ENCODE data around the gene PRPH. TPM values are rescaled to one million over a fixed set of nuclear protein-coding genes. Genes with fewer than 3 reads are reported as not detected.

The PRPH gene
- total RNA-seq, 1 donor from 2014 or later = not detected

DNA sequence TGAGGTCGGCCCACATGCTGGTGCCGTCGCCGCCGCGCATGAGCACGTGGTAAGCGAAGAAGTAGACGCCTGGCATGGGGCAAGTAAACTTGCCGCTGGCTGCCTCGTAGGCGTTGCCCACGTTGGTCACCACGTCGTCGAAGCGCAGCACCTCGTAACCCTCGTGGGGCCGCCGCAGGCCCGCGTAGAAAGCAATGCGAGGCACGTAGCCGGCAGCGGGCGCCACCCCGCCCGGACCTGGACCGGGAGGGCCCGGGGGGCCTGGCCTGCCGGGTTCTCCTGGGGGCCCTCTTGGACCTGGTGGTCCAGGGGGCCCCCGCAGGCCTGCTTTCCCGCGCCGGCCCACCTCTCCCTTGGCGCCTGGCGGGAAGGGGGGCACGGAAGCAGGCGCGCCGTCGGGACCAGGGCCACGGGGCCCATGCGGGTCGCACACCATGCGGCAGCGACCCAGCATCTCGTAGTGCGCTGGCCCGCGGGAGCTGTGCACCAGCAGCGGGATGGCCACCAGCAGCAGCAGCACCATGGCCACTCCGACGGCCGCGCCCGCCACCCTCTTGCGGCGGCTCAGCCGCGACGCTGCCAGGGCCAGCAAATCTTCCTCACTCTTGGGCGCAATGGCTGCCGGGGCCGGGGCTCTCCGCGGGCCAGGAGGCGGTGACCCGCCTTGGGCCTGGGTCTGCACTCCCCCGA is 41.2 kb downstream of the PRPH start:
- H3K4me3 ChIP-seq = no peak overlapping the region
- H3K4me1 ChIP-seq = peaks cover 17% of the 10 kb centered on the region
- H3K36me3 ChIP-seq = no peaks in the 10 kb centered on the region
- H3K27ac ChIP-seq = no peak overlapping the region
- H3K27me3 ChIP-seq = peaks cover 68% of the 10 kb centered on the region
- H3K9me3 ChIP-seq = no peaks in the 10 kb centered on the region
- no peak for DNase-seq
- TF ChIP-seq CTCF (IDR thresholded peaks at IDR 0.05) = no peak
- intact Hi-C loops (cut with DNase I) = no loop called here
- ATAC-seq = no peak

DNA sequence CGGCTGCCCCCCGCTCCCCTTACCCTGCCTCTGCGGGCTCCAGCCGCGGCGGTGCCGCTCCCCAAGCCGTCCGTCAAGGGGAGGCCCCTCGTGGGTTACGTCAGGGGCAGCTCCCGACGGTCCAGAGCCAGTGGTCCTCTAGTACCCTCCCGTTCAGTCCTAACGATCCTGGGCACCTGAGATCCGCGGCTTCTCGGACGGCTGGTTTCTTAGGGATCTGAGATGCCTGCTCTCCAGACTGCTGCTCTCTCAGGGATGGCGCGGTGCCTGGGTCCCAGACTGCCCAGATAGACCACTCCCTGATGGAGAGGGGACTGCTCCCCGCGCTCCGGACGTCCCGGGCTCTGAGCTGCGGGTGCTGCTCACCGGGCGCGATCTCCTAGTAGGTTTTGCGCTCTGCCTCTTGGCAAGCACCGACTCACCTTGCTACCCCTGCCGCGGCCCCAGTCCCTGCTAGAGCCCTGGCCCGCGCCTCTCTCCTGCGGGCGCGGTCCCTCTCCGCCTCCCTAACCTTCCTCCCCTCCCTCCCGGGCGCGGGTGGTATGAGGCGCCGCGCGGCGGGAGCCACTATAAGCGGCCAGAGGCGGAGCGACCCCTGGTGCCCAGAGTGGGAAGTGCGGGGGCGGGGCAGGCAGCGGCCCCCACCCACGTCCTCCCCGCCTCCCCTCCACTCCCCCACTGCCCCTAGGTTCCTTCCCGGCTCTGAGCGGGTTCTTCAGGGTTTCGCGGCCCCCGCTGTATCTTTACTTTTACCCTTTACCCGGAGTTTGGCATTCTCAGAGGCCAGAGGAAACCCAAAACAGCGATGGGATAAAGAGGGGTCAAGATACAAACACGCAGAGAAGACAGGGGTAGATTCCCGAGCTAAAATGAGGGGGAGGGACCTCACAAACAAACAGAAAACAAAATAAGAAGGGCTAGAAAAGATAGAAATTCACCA is 42.0 kb downstream of the PRPH start, which contains the start of gene C1QL4:
TSS of gene C1QL4 (minus strand) at position 544 of the 940 bp plus-strand sequence. CDS start 711 bp downstream, outside the sequence.
- intact Hi-C loops (cut with DNase I) = no loop called here
- peak; percentile 94 for ATAC-seq
- TF ChIP-seq CTCF (IDR thresholded peaks at IDR 0.05) = peak; percentile 97
- peaks cover 17% of the 10 kb centered on the region for H3K4me1 ChIP-seq
- no peaks in the 10 kb centered on the region for H3K9me3 ChIP-seq
- peak; percentile 91 for DNase-seq
- H3K4me3 ChIP-seq = peak within 1 kb of the TSS; percentile 28
- no peak within 1 kb of the TSS for H3K27ac ChIP-seq
- H3K36me3 ChIP-seq = no peaks in the 10 kb centered on the region
- H3K27me3 ChIP-seq = peaks cover 68% of the 10 kb centered on the region

DNA sequence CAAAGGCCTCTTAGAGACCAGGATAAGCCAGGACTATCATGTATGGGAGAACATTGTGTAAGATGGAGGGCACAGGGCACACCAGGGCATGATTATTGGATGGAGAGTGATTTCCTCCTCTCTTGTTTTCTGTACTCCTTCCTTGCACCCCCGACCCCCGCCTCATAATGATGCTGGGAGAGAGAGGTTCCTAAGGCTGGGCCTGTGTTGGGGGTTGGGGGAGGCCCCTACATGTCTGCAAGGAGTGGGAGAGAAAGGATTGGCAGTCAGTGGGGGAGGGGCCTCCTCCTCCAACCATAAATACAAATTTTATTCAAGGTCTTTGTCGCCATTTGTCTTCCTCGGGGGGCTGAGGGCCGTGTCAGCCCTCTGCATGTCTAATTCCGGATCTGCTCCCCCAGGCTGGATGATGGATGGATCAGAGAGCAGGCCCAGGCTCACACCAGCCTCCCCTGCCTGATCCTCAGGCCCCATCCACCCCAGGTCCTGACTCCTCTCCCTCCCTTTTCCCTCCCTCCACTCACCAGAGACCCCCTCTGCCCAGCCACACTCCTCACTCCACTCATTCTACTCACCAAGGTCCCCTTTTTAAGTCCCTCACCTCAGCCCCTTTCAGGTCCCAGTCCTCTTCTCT is 44.0 kb downstream of the PRPH start:
- DNase-seq (peak; percentile 40), ATAC-seq (no peak)
- no peak overlapping the region for H3K27ac ChIP-seq
- H3K4me3 ChIP-seq = no peak overlapping the region
- peaks cover 27% of the 10 kb centered on the region for H3K4me1 ChIP-seq
- H3K27me3 ChIP-seq = peaks cover 67% of the 10 kb centered on the region
- intact Hi-C loops (cut with DNase I) = no loop called here
- no peaks in the 10 kb centered on the region for H3K9me3 ChIP-seq
- no peak for TF ChIP-seq CTCF (IDR thresholded peaks at IDR 0.05)
- no peaks in the 10 kb centered on the region for H3K36me3 ChIP-seq

DNA sequence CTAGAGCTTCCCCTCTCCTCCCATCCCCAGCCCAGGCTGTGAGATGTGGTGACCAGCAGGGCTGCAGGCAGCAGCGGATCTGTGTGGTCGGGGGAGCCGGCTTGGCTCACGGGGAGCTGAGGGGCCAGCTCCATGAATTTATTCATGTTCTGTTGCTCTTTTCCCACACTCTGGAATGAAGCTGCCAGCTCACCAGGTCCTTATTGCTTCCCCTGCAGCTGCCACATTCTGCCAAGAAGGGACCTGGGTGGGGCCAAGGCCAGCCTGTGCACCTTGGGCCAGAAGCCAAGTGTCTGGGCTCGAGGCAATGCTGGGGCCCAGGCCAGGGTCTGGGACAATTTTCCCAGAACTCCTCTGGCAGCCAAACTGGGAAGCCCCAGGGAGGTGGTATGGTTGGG is 44.5 kb downstream of the PRPH start:
- Histone ChIP-seq H3K4me1 (peaks cover 27% of the 10 kb centered on the region), H3K4me3 (no peak overlapping the region), H3K9me3 (no peaks in the 10 kb centered on the region), H3K36me3 (no peaks in the 10 kb centered on the region), H3K27me3 (peaks cover 67% of the 10 kb centered on the region), H3K27ac (no peak overlapping the region)
- ATAC-seq (no peak), DNase-seq (peak; percentile 56)
- intact Hi-C loops (cut with DNase I) = no loop called here
- TF ChIP-seq CTCF (IDR thresholded peaks at IDR 0.05) = no peak

DNA sequence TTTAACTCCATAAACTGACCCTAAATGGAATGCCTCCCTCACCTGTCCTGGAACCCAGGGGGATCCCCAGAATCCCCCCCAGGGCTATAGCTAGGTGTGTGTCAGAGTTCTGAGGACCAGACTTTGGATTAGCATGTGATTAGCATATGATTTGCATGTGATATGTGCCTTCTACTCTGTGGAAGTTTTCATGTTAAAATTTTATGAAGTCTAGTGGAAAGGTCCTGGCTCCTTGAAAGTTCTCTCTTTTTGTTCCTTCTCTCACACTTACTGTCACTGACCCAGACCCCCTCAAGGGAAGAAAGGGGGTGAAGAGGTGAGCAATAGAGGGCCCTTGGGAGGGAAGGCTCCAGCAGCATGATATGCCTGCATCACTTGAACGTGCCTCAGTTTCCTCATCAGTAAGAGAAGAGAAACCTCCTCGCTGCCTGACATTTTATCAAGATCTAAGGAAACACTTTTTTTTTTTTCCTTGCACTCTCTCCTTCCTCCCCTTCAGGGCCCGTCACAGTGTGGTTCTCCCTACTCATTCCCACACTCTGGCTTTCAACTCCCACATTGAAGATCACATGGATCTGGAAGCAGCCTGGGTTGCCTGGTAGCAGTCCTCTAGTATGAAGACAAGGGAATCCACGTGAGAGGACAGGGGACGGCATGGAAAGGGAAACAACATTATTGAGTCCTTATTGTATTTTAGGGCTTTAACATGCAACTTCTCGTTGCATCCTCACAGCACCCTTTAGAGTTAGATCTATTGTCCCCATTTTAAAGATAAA is 45.3 kb downstream of the PRPH start:
- intact Hi-C loops (cut with DNase I) = loop anchor here (10.0 kb wide), 1 partner anchor 55 kb away; no protein-coding TSS in a partner anchor
- peaks cover 31% of the 10 kb centered on the region for H3K4me1 ChIP-seq
- no peak overlapping the region for H3K27ac ChIP-seq
- no peak for TF ChIP-seq CTCF (IDR thresholded peaks at IDR 0.05)
- H3K4me3 ChIP-seq = no peak overlapping the region
- H3K36me3 ChIP-seq = no peaks in the 10 kb centered on the region
- H3K9me3 ChIP-seq = no peaks in the 10 kb centered on the region
- DNase-seq = peak; percentile 3
- ATAC-seq = no peak
- peaks cover 67% of the 10 kb centered on the region for H3K27me3 ChIP-seq
